Hepatocyte (in vitro differentiated cells): Measurements from ENCODE around the gene S1PR2. TPM values are rescaled to one million over a fixed set of nuclear protein-coding genes. Genes with fewer than 3 reads are reported as not detected.
A peak's percentile ranks its signal among the peaks of the same experiment; 100 is the strongest.

Experiments used
- DNase-seq: peaks from one replicate; pipeline ENCODE4 v3.0.0-alpha.2; 2016; ENCODE audit warnings: low spot score
- H2AFZ ChIP-seq: fragments of 200-600 bp; sonication (generic); 2 replicates; pipeline ENCODE4 v1.6.0; 2016; ENCODE audit warnings: antibody characterized with exemption, mild to moderate bottlenecking
- H3K27ac ChIP-seq: fragments of 200-600 bp; sonication (generic); 2 replicates; pipeline ENCODE4 v1.5.1; 2016; ENCODE audit warnings: mild to moderate bottlenecking
- H3K27me3 ChIP-seq: fragments of 200-600 bp; sonication (generic); 2 replicates; pipeline ENCODE4 v1.6.1; 2016
- H3K36me3 ChIP-seq: fragments of 200-600 bp; sonication (generic); replicated peaks from 2 replicates; pipeline ENCODE4 v1.5.1; 2016; ENCODE audit warnings: low read depth; ENCODE audit not compliant: insufficient read depth
- H3K4me1 ChIP-seq: fragments of 200-600 bp; sonication (generic); 2 replicates; pipeline ENCODE4 v1.5.1; 2016; ENCODE audit warnings: mild to moderate bottlenecking, moderate library complexity; ENCODE audit not compliant: insufficient read depth
- H3K4me2 ChIP-seq: fragments of 200-600 bp; sonication (generic); 2 replicates; pipeline ENCODE4 v1.6.0; 2016
- H3K4me3 ChIP-seq: fragments of 200-600 bp; sonication (generic); 2 replicates; pipeline ENCODE4 v1.5.1; 2016; ENCODE audit warnings: mild to moderate bottlenecking
- H3K79me2 ChIP-seq: fragments of 200-600 bp; sonication (generic); 2 replicates; pipeline ENCODE4 v1.6.0; 2017; ENCODE audit warnings: mild to moderate bottlenecking
- H3K9me2 ChIP-seq: fragments of 200-600 bp; sonication (generic); replicated peaks from 2 replicates; pipeline ENCODE4 v1.6.0; 2017; ENCODE audit warnings: mild to moderate bottlenecking; ENCODE audit not compliant: insufficient read depth
- H3K9me3 ChIP-seq: fragments of 200-600 bp; sonication (generic); 2 replicates; pipeline ENCODE4 v1.5.1; 2016; ENCODE audit warnings: low read depth, mild to moderate bottlenecking
- H4K20me1 ChIP-seq: fragments of 200-600 bp; sonication (generic); 2 replicates; pipeline ENCODE4 v1.6.0; 2016; ENCODE audit warnings: mild to moderate bottlenecking; ENCODE audit not compliant: insufficient read depth, poor library complexity, severe bottlenecking
- EZH2 ChIP-seq: fragments of 200-600 bp; sonication (generic); IDR thresholded peaks from 2 replicates; pipeline ENCODE4 v1.6.1; 2016; ENCODE audit warnings: antibody characterized with exemption, mild to moderate bottlenecking, borderline replicate concordance
- EZH2phosphoT487 ChIP-seq: fragments of 200-600 bp; sonication (generic); IDR thresholded peaks from one replicate; pipeline ENCODE4 v1.6.1; 2018; ENCODE audit warnings: antibody characterized with exemption, mild to moderate bottlenecking, low read depth, moderate library complexity; ENCODE audit not compliant: unreplicated experiment, severe bottlenecking
- WGBS: methylation state at CpG from one replicate; pipeline ENCODE4 v1.1.6; 2016; ENCODE audit warnings: low lambda C conversion rate; ENCODE audit errors: missing lambda C conversion rate; 5-methylcytosine and 5-hydroxymethylcytosine counted together
- polyA plus RNA-seq: library from polyadenylated mRNA; unstranded; fragments of >200 nt; fragmentation: Nextera tagmentation; extraction: Ambion mirVana; gene quantifications from 2 replicates; pipeline ENCODE4 v1.2.1, GENCODE V29; 2016
- total RNA-seq: library from RNA; depleted of rRNA; stranded (reverse); fragments of >200 nt; gene quantifications from 2 replicates; pipeline ENCODE4 v1.2.3, GENCODE V29; 2014
- TF ChIP-seq, protein P1 (sequence below): fragments of 200-600 bp; sonication (generic); IDR thresholded peaks from 2 replicates; pipeline ENCODE4 v1.5.1; 2016; ENCODE audit warnings: antibody characterized with exemption, mild to moderate bottlenecking; ENCODE audit not compliant: poor library complexity

Gene S1PR2
- total and polyA plus RNA-seq, 2 experiments from 2014 or later, result 8.6 to 16.1 TPM

- H3K4me2 ChIP-seq, result no peak overlapping the region
- H4K20me1 ChIP-seq, result no peaks in the 10 kb centered on the region
- H3K36me3 ChIP-seq, result no peaks in the 10 kb centered on the region
- no peaks in the 10 kb centered on the region for H3K9me3 ChIP-seq
- no peaks in the 10 kb centered on the region for H3K79me2 ChIP-seq
- no peaks in the 10 kb centered on the region for H3K9me2 ChIP-seq
- peaks cover 3% of the 10 kb centered on the region for H3K4me1 ChIP-seq
- no peak overlapping the region for H3K4me3 ChIP-seq
- no peak for TF ChIP-seq EZH2
- TF ChIP-seq EZH2phosphoT487, result no peak
- TF ChIP-seq, protein P1, sequence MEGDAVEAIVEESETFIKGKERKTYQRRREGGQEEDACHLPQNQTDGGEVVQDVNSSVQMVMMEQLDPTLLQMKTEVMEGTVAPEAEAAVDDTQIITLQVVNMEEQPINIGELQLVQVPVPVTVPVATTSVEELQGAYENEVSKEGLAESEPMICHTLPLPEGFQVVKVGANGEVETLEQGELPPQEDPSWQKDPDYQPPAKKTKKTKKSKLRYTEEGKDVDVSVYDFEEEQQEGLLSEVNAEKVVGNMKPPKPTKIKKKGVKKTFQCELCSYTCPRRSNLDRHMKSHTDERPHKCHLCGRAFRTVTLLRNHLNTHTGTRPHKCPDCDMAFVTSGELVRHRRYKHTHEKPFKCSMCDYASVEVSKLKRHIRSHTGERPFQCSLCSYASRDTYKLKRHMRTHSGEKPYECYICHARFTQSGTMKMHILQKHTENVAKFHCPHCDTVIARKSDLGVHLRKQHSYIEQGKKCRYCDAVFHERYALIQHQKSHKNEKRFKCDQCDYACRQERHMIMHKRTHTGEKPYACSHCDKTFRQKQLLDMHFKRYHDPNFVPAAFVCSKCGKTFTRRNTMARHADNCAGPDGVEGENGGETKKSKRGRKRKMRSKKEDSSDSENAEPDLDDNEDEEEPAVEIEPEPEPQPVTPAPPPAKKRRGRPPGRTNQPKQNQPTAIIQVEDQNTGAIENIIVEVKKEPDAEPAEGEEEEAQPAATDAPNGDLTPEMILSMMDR, result no peak
- no peaks in the 10 kb centered on the region for H3K27me3 ChIP-seq
- DNase-seq, result no peak
- 78% methylated on average over 4 of the region's 4 CpGs for WGBS
- no peak overlapping the region for H2AFZ ChIP-seq
- H3K27ac ChIP-seq, result no peak overlapping the region
These were observed 21.8 kb downstream of the S1PR2 start for GRCh38 chr19:10209315-10209714.

DNA sequence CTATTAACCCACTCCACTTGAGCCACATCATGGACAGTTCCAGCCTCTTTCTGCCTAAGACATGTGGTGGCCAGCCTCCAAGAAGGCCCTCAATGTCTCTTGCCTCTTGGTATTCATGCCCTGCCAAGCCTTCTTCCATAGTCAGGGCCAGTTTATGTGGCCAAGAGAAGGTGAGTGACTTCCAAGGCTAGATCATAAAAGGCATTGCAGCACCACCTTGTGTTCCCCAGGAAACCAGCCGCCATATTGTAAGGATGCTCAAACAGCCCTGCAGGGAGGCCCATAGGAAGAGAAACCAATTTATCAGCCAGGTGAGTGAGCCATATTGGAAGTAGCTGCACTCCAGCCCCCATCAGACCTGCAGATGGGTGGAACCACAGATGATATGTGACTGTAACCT lies 24.1 kb downstream of the S1PR2 start:
- no peaks in the 10 kb centered on the region for H3K79me2 ChIP-seq
- H3K4me1 ChIP-seq, result peaks cover 3% of the 10 kb centered on the region
- no peaks in the 10 kb centered on the region for H3K9me3 ChIP-seq
- no peaks in the 10 kb centered on the region for H3K9me2 ChIP-seq
- H3K27me3 ChIP-seq, result no peaks in the 10 kb centered on the region
- 95% methylated on average over 1 of the region's 1 CpG for whole genome bisulfite sequencing
- no peaks in the 10 kb centered on the region for H4K20me1 ChIP-seq
- TF ChIP-seq EZH2 (no peak), EZH2phosphoT487 (no peak)
- TF ChIP-seq, protein P1, result no peak
- no peak overlapping the region for H2AFZ ChIP-seq
- H3K27ac ChIP-seq, result no peak overlapping the region
- no peak overlapping the region for H3K4me3 ChIP-seq
- DNase-seq, result no peak
- no peaks in the 10 kb centered on the region for H3K36me3 ChIP-seq
- no peak overlapping the region for H3K4me2 ChIP-seq

DNA sequence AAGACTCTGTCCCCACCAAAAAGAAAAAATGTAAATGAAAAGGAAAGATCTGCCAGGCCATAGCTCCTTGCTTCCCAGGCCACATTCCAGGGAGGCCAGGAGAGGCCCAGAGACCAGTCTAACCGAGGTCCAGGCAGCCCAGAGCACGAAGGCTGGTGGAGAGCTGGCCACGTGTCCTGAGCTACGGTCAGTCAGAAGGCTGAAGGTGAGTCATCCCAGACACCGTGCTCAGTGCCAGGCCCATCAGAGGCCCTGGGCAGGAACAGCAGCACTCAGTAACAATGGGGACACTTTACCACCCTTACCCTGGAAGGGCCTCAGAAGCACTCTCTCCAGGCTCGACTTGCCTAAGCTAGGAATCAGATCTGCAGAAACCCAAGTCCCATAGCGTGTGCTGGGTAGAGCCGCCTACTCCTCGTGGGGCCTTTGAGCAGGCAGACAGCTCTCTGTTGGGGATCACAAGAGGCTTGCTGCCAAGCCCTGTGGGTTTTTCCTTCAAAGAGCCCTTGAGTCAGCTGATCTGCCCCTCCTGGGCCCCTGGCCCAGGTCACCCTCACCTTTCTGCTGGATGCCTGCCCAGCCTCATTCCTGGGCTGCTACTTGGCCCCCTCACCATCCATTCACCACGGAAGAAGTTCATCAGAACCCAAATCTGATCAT lies 24.8 kb downstream of the S1PR2 start:
- no peaks in the 10 kb centered on the region for H3K27me3 ChIP-seq
- H2AFZ ChIP-seq, result no peak overlapping the region
- H3K9me2 ChIP-seq, result no peaks in the 10 kb centered on the region
- no peak for TF ChIP-seq EZH2
- TF ChIP-seq, protein P1, result no peak
- H3K36me3 ChIP-seq, result no peaks in the 10 kb centered on the region
- H4K20me1 ChIP-seq, result no peaks in the 10 kb centered on the region
- H3K27ac ChIP-seq, result no peak overlapping the region
- H3K4me3 ChIP-seq, result no peak overlapping the region
- 72% methylated on average over 9 of the region's 10 CpGs for WGBS
- DNase-seq, result peak; percentile 49
- H3K4me1 ChIP-seq, result peaks cover 3% of the 10 kb centered on the region
- no peak overlapping the region for H3K4me2 ChIP-seq
- no peaks in the 10 kb centered on the region for H3K9me3 ChIP-seq
- no peaks in the 10 kb centered on the region for H3K79me2 ChIP-seq

DNA sequence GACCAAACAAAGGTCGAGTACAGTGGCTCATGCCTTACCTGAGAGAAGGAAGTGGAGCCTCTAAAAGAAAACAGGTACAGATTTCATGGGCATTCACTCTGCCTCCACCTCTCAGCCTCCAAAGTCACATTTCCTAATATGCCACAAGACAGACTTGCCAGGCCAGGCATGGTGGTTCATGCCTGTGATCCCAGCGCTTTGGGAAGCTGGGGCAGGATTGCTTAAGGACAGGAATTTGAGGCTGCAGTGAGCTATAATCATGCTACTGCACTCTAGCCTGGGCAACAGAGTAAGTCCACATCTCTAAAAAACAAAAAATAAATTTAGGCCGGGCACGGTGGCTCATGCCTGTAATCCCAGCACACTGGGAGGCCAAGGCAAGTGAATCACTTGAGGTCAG lies 25.5 kb downstream of the S1PR2 start:
- no peak for TF ChIP-seq EZH2
- TF ChIP-seq, protein P1, result no peak
- no peak for TF ChIP-seq EZH2phosphoT487
- no peak overlapping the region for H2AFZ ChIP-seq
- WGBS, result 91% methylated on average over 4 of the region's 4 CpGs
- H3K27me3 ChIP-seq, result no peaks in the 10 kb centered on the region
- peaks cover 3% of the 10 kb centered on the region for H3K4me1 ChIP-seq
- H3K79me2 ChIP-seq, result no peaks in the 10 kb centered on the region
- no peak overlapping the region for H3K4me2 ChIP-seq
- H3K27ac ChIP-seq, result no peak overlapping the region
- H3K4me3 ChIP-seq, result no peak overlapping the region
- no peaks in the 10 kb centered on the region for H4K20me1 ChIP-seq
- H3K9me2 ChIP-seq, result no peaks in the 10 kb centered on the region
- DNase-seq, result no peak
- no peaks in the 10 kb centered on the region for H3K9me3 ChIP-seq
- H3K36me3 ChIP-seq, result no peaks in the 10 kb centered on the region
